SK-N-MC (cell line): Measurements from ENCODE around the gene NELFB.

Experiments used
- EZH2 ChIP-seq: fragments of 200-600 bp; sonication (generic); IDR thresholded peaks from one replicate; pipeline ENCODE4 v1.6.1; 2017; ENCODE audit warnings: antibody characterized with exemption
- FOXP2 ChIP-seq: optimal IDR thresholded peaks from 2 replicates; pipeline ENCODE3; 2011; ENCODE audit warnings: mild to moderate bottlenecking, moderate library complexity; ENCODE audit not compliant: insufficient read depth; ENCODE audit errors: extremely low read length, control extremely low read depth
- POLR2AphosphoS5 ChIP-seq: IDR thresholded peaks from 2 replicates; pipeline ENCODE4 v1.6.1; 2012; ENCODE audit warnings: mild to moderate bottlenecking, low read depth, low read length, borderline replicate concordance

DNA sequence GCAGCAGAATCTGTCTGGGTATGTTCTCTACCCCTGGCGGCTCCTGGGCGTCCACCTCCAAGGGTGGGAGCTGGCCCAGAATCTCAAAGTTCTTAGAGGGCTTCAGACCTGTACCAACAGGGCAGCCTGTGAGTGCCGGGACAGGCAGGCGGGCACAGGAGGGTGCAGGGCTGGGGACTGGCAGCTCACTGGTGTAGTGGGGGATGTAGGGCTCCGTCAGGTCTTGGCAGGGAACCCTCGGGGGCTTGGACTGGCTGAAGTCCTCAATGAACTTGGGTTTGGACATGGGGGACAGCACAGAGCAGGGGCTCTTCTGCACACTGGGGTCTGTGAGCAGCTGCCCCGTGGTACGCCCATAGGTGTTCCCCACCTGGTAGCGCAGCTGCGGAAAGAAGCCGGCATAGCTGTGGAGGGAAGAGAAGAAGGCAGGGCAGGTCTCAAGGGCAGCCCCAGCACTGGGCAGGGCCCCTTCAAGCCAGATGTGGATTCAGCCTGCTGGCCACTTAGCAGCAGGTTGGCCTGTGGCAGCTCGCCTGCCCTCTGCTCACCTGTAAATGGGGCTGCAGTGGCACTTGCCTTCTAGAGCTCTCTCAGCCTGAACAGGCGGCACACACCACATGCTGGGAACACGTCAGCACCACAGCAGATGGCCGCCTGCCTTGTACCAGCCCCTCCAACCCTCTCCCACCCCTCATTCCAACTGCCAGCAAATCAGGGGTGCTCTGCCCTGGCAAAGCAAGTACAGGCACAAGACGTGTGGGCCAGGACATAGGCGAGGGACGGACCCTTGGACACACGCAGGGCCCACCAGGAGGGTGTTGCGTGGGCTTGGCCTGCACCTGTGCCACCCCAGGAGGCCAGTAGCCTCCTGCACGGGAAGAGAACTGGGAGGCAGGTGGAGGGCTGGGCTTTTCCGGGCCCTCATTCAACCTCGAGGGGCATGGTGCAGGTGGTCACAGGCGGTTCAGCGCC lies 9.4 kb upstream of the NELFB start:
- TF ChIP-seq EZH2, result no peak
- no peak for TF ChIP-seq POLR2AphosphoS5
- no peak for TF ChIP-seq FOXP2
